ENCODE data around the gene VAC14.

The VAC14 gene

GRCh38 chr16:70720425-70721201, 80.3 kb downstream of the VAC14 start:
- H3K9me3 Mint-ChIP-seq, result no peaks in the 10 kb centered on the region
- H3K4me1 Mint-ChIP-seq, result no peaks in the 10 kb centered on the region
- H3K27me3 Mint-ChIP-seq, result no peaks in the 10 kb centered on the region
- no peak for ATAC-seq (replicated peaks; ENCODE audit: extremely low read depth, poor library complexity, severe bottlenecking)
- H3K4me3 Mint-ChIP-seq, result no peak overlapping the region
- no peak for DNase-seq (ENCODE audit: low spot score in 2 of 2)
- peaks cover 6% of the 10 kb centered on the region for H3K36me3 Mint-ChIP-seq (ENCODE audit: insufficient read depth)
- peak overlapping the region; percentile 60 for H3K27ac Mint-ChIP-seq (ENCODE audit: low read depth)

GRCh38 chr16:70717065-70717464, 83.9 kb downstream of the VAC14 start:
- H3K36me3 Mint-ChIP-seq (ENCODE audit: insufficient read depth), result peaks cover 4% of the 10 kb centered on the region
- H3K4me3 Mint-ChIP-seq, result no peak overlapping the region
- H3K4me1 Mint-ChIP-seq, result no peaks in the 10 kb centered on the region
- no peak overlapping the region for H3K27ac Mint-ChIP-seq (ENCODE audit: low read depth)
- DNase-seq (ENCODE audit: low spot score in 2 of 2) (no peak), ATAC-seq (replicated peaks; ENCODE audit: extremely low read depth, poor library complexity, severe bottlenecking) (no peak)
- H3K27me3 Mint-ChIP-seq, result no peaks in the 10 kb centered on the region
- H3K9me3 Mint-ChIP-seq, result no peaks in the 10 kb centered on the region

GRCh38 chr16:70715860-70716357, 85.0 kb downstream of the VAC14 start:
- no peaks in the 10 kb centered on the region for H3K27me3 Mint-ChIP-seq
- H3K4me1 Mint-ChIP-seq, result no peaks in the 10 kb centered on the region
- ATAC-seq (replicated peaks; ENCODE audit: extremely low read depth, poor library complexity, severe bottlenecking) (no peak), DNase-seq (ENCODE audit: low spot score in 2 of 2) (no peak)
- H3K27ac Mint-ChIP-seq (ENCODE audit: low read depth), result no peak overlapping the region
- no peaks in the 10 kb centered on the region for H3K9me3 Mint-ChIP-seq
- H3K4me3 Mint-ChIP-seq, result no peak overlapping the region
- H3K36me3 Mint-ChIP-seq (ENCODE audit: insufficient read depth), result peaks cover 4% of the 10 kb centered on the region

GRCh38 chr16:70715055-70715858, 85.7 kb downstream of the VAC14 start:
- Mint-ChIP-seq H3K27ac (ENCODE audit: low read depth) (peak overlapping the region; percentile 62), H3K4me1 (no peaks in the 10 kb centered on the region), H3K4me3 (no peak overlapping the region), H3K36me3 (ENCODE audit: insufficient read depth) (peaks cover 4% of the 10 kb centered on the region), H3K9me3 (no peaks in the 10 kb centered on the region), H3K27me3 (no peaks in the 10 kb centered on the region)
- no peak for ATAC-seq (replicated peaks; ENCODE audit: extremely low read depth, poor library complexity, severe bottlenecking)
- no peak for DNase-seq (ENCODE audit: low spot score in 2 of 2)

- H3K4me3 Mint-ChIP-seq, result no peak overlapping the region
- no peaks in the 10 kb centered on the region for H3K9me3 Mint-ChIP-seq
- H3K27ac Mint-ChIP-seq (ENCODE audit: low read depth), result peak overlapping the region; percentile 62
- H3K27me3 Mint-ChIP-seq, result no peaks in the 10 kb centered on the region
- peaks cover 2% of the 10 kb centered on the region for H3K36me3 Mint-ChIP-seq (ENCODE audit: insufficient read depth)
- DNase-seq (ENCODE audit: low spot score in 2 of 2), result no peak
- ATAC-seq (replicated peaks; ENCODE audit: extremely low read depth, poor library complexity, severe bottlenecking), result no peak
- H3K4me1 Mint-ChIP-seq, result no peaks in the 10 kb centered on the region
Observed at GRCh38 chr16:70714581-70715054, 86.3 kb downstream of the VAC14 start.

- ATAC-seq (replicated peaks; ENCODE audit: extremely low read depth, poor library complexity, severe bottlenecking), result no peak
- no peak overlapping the region for H3K27ac Mint-ChIP-seq (ENCODE audit: low read depth)
- peaks cover 2% of the 10 kb centered on the region for H3K36me3 Mint-ChIP-seq (ENCODE audit: insufficient read depth)
- no peaks in the 10 kb centered on the region for H3K27me3 Mint-ChIP-seq
- no peak for DNase-seq (ENCODE audit: low spot score in 2 of 2)
- no peaks in the 10 kb centered on the region for H3K4me1 Mint-ChIP-seq
- no peaks in the 10 kb centered on the region for H3K9me3 Mint-ChIP-seq
- H3K4me3 Mint-ChIP-seq, result no peak overlapping the region
Observed at GRCh38 chr16:70713824-70714223, 87.1 kb downstream of the VAC14 start.

- H3K36me3 Mint-ChIP-seq (ENCODE audit: insufficient read depth), result peaks cover 2% of the 10 kb centered on the region
- ATAC-seq (replicated peaks; ENCODE audit: extremely low read depth, poor library complexity, severe bottlenecking) (no peak), DNase-seq (ENCODE audit: low spot score in 2 of 2) (no peak)
- H3K27me3 Mint-ChIP-seq, result no peaks in the 10 kb centered on the region
- H3K4me3 Mint-ChIP-seq, result no peak overlapping the region
- H3K27ac Mint-ChIP-seq (ENCODE audit: low read depth), result no peak overlapping the region
- H3K4me1 Mint-ChIP-seq, result no peaks in the 10 kb centered on the region
- H3K9me3 Mint-ChIP-seq, result no peaks in the 10 kb centered on the region
Observed at GRCh38 chr16:70713342-70713741, 87.6 kb downstream of the VAC14 start.

- H3K27me3 Mint-ChIP-seq, result no peaks in the 10 kb centered on the region
- DNase-seq (ENCODE audit: low spot score in 2 of 2), result no peak
Observed at GRCh38 chr16:70712942-70713341, 88.0 kb downstream of the VAC14 start.

GRCh38 chr16:70712359-70712758, 88.6 kb downstream of the VAC14 start:
- no peak for ATAC-seq (replicated peaks; ENCODE audit: extremely low read depth, poor library complexity, severe bottlenecking)
- no peak for DNase-seq (ENCODE audit: low spot score in 2 of 2)
- no peak overlapping the region for H3K4me3 Mint-ChIP-seq
- H3K27me3 Mint-ChIP-seq, result no peaks in the 10 kb centered on the region
- peaks cover 2% of the 10 kb centered on the region for H3K36me3 Mint-ChIP-seq (ENCODE audit: insufficient read depth)
- H3K27ac Mint-ChIP-seq (ENCODE audit: low read depth), result no peak overlapping the region
- H3K4me1 Mint-ChIP-seq, result no peaks in the 10 kb centered on the region
- no peaks in the 10 kb centered on the region for H3K9me3 Mint-ChIP-seq

More at GRCh38 chr16:70712942-70713341, 88.0 kb downstream of the VAC14 start:
- Mint-ChIP-seq H3K36me3 (ENCODE audit: insufficient read depth) (peaks cover 2% of the 10 kb centered on the region), H3K4me1 (no peaks in the 10 kb centered on the region), H3K4me3 (no peak overlapping the region), H3K9me3 (no peaks in the 10 kb centered on the region), H3K27ac (ENCODE audit: low read depth) (no peak overlapping the region)
- no peak for ATAC-seq (replicated peaks; ENCODE audit: extremely low read depth, poor library complexity, severe bottlenecking)

- Mint-ChIP-seq H3K4me3 (no peak overlapping the region), H3K27me3 (no peaks in the 10 kb centered on the region), H3K4me1 (no peaks in the 10 kb centered on the region), H3K27ac (ENCODE audit: low read depth) (peak overlapping the region; percentile 67), H3K9me3 (no peaks in the 10 kb centered on the region), H3K36me3 (ENCODE audit: insufficient read depth) (peaks cover 3% of the 10 kb centered on the region)
- ATAC-seq (replicated peaks; ENCODE audit: extremely low read depth, poor library complexity, severe bottlenecking) (no peak), DNase-seq (ENCODE audit: low spot score in 2 of 2) (no peak)
Observed at GRCh38 chr16:70711211-70712031, 89.5 kb downstream of the VAC14 start.

GRCh38 chr16:70710422-70711210, 90.3 kb downstream of the VAC14 start:
- no peaks in the 10 kb centered on the region for H3K9me3 Mint-ChIP-seq
- peak overlapping the region; percentile 67 for H3K27ac Mint-ChIP-seq (ENCODE audit: low read depth)
- H3K27me3 Mint-ChIP-seq, result no peaks in the 10 kb centered on the region
- H3K4me3 Mint-ChIP-seq, result no peak overlapping the region
- DNase-seq (ENCODE audit: low spot score in 2 of 2) (no peak), ATAC-seq (replicated peaks; ENCODE audit: extremely low read depth, poor library complexity, severe bottlenecking) (no peak)
- H3K4me1 Mint-ChIP-seq, result no peaks in the 10 kb centered on the region
- peaks cover 4% of the 10 kb centered on the region for H3K36me3 Mint-ChIP-seq (ENCODE audit: insufficient read depth)

GRCh38 chr16:70709942-70710341, 91.0 kb downstream of the VAC14 start:
- no peaks in the 10 kb centered on the region for H3K4me1 Mint-ChIP-seq
- no peak overlapping the region for H3K27ac Mint-ChIP-seq (ENCODE audit: low read depth)
- H3K27me3 Mint-ChIP-seq, result no peaks in the 10 kb centered on the region
- ATAC-seq (replicated peaks; ENCODE audit: extremely low read depth, poor library complexity, severe bottlenecking), result no peak
- H3K9me3 Mint-ChIP-seq, result no peaks in the 10 kb centered on the region
- no peak overlapping the region for H3K4me3 Mint-ChIP-seq
- no peak for DNase-seq (ENCODE audit: low spot score in 2 of 2)
- H3K36me3 Mint-ChIP-seq (ENCODE audit: insufficient read depth), result peaks cover 4% of the 10 kb centered on the region

Data from central memory CD8-positive, alpha-beta T cell (primary cell).